HL-60 (cell line): ENCODE measurements around the gene ARHGAP26.

Source experiments
- DNase-seq, 2 experiments: peaks; one replicate each; pipeline ENCODE4 v3.0.0-alpha.2; 2010 to 2020; ENCODE audit warnings: low read depth in 1 of 2, low spot score in 1 of 2
- H3K27ac ChIP-seq: fragments of 250-450 bp; sonication (Bioruptor Pico); replicated peaks from 2 replicates; pipeline ENCODE4 v1.5.1; 2020; ENCODE audit warnings: mild to moderate bottlenecking, moderate library complexity
- H3K27me3 ChIP-seq: fragments of 250-450 bp; sonication (Bioruptor Pico); 2 replicates; pipeline ENCODE4 v1.5.1; 2021; ENCODE audit warnings: mild to moderate bottlenecking, moderate library complexity; ENCODE audit not compliant: insufficient read depth, poor library complexity, severe bottlenecking
- H3K4me3 ChIP-seq: replicated peaks from 2 replicates; pipeline ENCODE4 v1.5.1; 2011; ENCODE audit warnings: mild to moderate bottlenecking, control low read depth, low read length; ENCODE audit not compliant: insufficient read depth
- CTCF ChIP-seq: IDR thresholded peaks from one replicate; pipeline ENCODE4 v1.5.1; 2011; ENCODE audit warnings: low read length, control low read depth, inconsistent platforms; ENCODE audit not compliant: insufficient read depth
- GABPA ChIP-seq: IDR thresholded peaks from 2 replicates; pipeline ENCODE4 v1.6.1; 2012; ENCODE audit warnings: low read depth
- POLR2AphosphoS5 ChIP-seq: IDR thresholded peaks from 2 replicates; pipeline ENCODE4 v1.6.1; 2012; ENCODE audit warnings: low read depth
- SPI1 ChIP-seq: IDR thresholded peaks from 2 replicates; pipeline ENCODE4 v1.6.1; 2012; ENCODE audit warnings: low read depth, mild to moderate bottlenecking, borderline replicate concordance
- TF ChIP-seq, protein P1 (sequence below): IDR thresholded peaks from 2 replicates; pipeline ENCODE4 v1.6.1; 2012; ENCODE audit warnings: low read depth; ENCODE audit not compliant: insufficient replicate concordance

ARHGAP26 gene

GRCh38 chr5:142872795-142873194 lies 102.6 kb downstream of the ARHGAP26 start:
- no peak for DNase-seq
- H3K27ac ChIP-seq = no peak overlapping the region
- TF ChIP-seq POLR2AphosphoS5 (no peak), GABPA (no peak), CTCF (no peak), SPI1 (no peak)
- TF ChIP-seq, protein P1, sequence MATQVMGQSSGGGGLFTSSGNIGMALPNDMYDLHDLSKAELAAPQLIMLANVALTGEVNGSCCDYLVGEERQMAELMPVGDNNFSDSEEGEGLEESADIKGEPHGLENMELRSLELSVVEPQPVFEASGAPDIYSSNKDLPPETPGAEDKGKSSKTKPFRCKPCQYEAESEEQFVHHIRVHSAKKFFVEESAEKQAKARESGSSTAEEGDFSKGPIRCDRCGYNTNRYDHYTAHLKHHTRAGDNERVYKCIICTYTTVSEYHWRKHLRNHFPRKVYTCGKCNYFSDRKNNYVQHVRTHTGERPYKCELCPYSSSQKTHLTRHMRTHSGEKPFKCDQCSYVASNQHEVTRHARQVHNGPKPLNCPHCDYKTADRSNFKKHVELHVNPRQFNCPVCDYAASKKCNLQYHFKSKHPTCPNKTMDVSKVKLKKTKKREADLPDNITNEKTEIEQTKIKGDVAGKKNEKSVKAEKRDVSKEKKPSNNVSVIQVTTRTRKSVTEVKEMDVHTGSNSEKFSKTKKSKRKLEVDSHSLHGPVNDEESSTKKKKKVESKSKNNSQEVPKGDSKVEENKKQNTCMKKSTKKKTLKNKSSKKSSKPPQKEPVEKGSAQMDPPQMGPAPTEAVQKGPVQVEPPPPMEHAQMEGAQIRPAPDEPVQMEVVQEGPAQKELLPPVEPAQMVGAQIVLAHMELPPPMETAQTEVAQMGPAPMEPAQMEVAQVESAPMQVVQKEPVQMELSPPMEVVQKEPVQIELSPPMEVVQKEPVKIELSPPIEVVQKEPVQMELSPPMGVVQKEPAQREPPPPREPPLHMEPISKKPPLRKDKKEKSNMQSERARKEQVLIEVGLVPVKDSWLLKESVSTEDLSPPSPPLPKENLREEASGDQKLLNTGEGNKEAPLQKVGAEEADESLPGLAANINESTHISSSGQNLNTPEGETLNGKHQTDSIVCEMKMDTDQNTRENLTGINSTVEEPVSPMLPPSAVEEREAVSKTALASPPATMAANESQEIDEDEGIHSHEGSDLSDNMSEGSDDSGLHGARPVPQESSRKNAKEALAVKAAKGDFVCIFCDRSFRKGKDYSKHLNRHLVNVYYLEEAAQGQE = no peak
- H3K27me3 ChIP-seq = no peaks in the 10 kb centered on the region
- H3K4me3 ChIP-seq = no peak overlapping the region

DNA sequence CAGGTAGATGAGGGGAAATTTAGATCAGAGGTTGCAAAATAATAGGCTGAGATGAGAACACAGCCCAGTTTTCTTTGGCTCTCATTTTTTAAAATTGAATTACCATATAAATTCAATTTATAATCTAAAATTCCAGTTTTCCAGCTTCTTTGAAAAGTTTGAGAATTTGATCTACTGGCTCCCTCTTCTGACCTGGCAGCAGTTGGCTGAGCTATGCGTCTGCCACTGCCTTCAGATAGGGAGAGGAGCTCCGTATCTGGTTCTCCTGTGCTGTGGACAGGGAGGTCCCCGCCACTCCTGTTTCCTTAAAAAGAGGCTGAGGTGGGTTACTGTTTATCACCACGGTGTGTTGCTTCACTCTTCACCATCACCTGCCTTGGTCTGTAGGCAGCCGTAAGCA lies 103.7 kb downstream of the ARHGAP26 start:
- no peak for TF ChIP-seq GABPA
- no peak overlapping the region for H3K27ac ChIP-seq
- no peak for DNase-seq
- H3K27me3 ChIP-seq = no peaks in the 10 kb centered on the region
- no peak overlapping the region for H3K4me3 ChIP-seq

DNA sequence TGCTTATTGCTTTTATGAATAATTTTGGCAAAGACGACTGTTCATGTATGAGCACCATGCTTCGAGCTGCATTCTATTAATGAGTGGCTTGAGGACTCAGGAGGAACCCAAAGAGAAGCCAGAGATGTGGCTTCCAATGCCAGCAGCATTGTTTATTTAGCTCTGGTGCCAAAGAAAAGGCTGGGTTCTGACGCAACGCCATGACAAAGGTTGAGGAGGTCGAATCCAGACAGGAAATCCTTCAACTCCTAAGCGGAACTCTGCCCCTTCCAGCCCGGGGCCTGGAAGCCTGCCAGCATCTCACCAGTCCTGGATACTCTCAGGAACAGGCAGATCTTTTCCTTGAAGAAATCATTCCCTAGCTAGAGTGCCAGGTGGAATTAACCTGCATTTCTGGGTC lies 104.4 kb downstream of the ARHGAP26 start:
- Histone ChIP-seq H3K27ac (no peak overlapping the region), H3K27me3 (no peaks in the 10 kb centered on the region), H3K4me3 (no peak overlapping the region)
- DNase-seq = no peak
- TF ChIP-seq CTCF (no peak), GABPA (no peak), SPI1 (no peak), POLR2AphosphoS5 (no peak)
- TF ChIP-seq, protein P1 = no peak

GRCh38 chr5:142875936-142876335 lies 105.8 kb downstream of the ARHGAP26 start:
- no peak for DNase-seq
- H3K4me3 ChIP-seq = no peak overlapping the region
- H3K27ac ChIP-seq = no peak overlapping the region
- no peaks in the 10 kb centered on the region for H3K27me3 ChIP-seq
- TF ChIP-seq POLR2AphosphoS5 = no peak
- TF ChIP-seq, protein P1 = no peak
- no peak for TF ChIP-seq SPI1
- no peak for TF ChIP-seq GABPA
- TF ChIP-seq CTCF = no peak
